Measurements from ENCODE around the gene EPB41L2. TPM values are rescaled to one million over a fixed set of nuclear protein-coding genes. Genes with fewer than 3 reads are reported as not detected.
A peak's percentile ranks its signal among the peaks of the same experiment; 100 is the strongest.

EPB41L2 gene
- total RNA-seq, 1 experiment from 2014 or later = 106 TPM

GRCh38 chr6:131054392-131055250, 8.4 kb downstream of the EPB41L2 start (continued):
- TF ChIP-seq AFF4 (CRISPR knock-in tag; IDR thresholded peaks at IDR 0.05; ENCODE audit: borderline replicate concordance) (no peak), ERG (CRISPR knock-in tag; IDR thresholded peaks at IDR 0.05) (no peak)

- ChIA-PET CTCF (no interaction called here), POLR2A (interaction anchor here (0.7 kb wide), 1 partner anchor 894 kb away, joined by 6 read pairs; no protein-coding TSS in a partner anchor)
- peaks cover 8% of the 10 kb centered on the region for H3K4me1 Mint-ChIP-seq
Measured at GRCh38 chr6:131053546-131054240, 9.4 kb downstream of the EPB41L2 start.

GRCh38 chr6:131052181-131052580, 10.9 kb downstream of the EPB41L2 start:
- ChIA-PET CTCF (no interaction called here), POLR2A (no interaction called here)
- ATAC-seq = no peak
- peaks cover 29% of the 10 kb centered on the region for H3K36me3 Mint-ChIP-seq
- no peak for DNase-seq (ENCODE audit: low spot score)
- peak overlapping the region; percentile 2; the same call in 1 of the 2 replicates for H3K27ac Mint-ChIP-seq
- H3K4me1 Mint-ChIP-seq = peaks cover 9% of the 10 kb centered on the region
- H3K4me3 Mint-ChIP-seq = no peak overlapping the region
- no peaks in the 10 kb centered on the region for H3K27me3 Mint-ChIP-seq (ENCODE audit: low read depth)
- peaks cover 31% of the 10 kb centered on the region for H3K9me3 Mint-ChIP-seq
- TF ChIP-seq HMGA2 (CRISPR knock-in tag; IDR thresholded peaks at IDR 0.05) (no peak), ZNF532 (CRISPR knock-in tag; IDR thresholded peaks at IDR 0.05; ENCODE audit: borderline replicate concordance) (no peak), ZNF263 (CRISPR knock-in tag; IDR thresholded peaks at IDR 0.05; ENCODE audit: low read depth) (no peak), RELA (CRISPR knock-in tag; IDR thresholded peaks at IDR 0.05; ENCODE audit: borderline replicate concordance) (no peak), ZBTB21 (CRISPR knock-in tag; IDR thresholded peaks at IDR 0.05; ENCODE audit: borderline replicate concordance) (no peak), NFE2L1 (CRISPR knock-in tag; IDR thresholded peaks at IDR 0.05) (no peak), FOXP4 (CRISPR knock-in tag; IDR thresholded peaks at IDR 0.05) (no peak)

More at GRCh38 chr6:131053546-131054240, 9.4 kb downstream of the EPB41L2 start:
- no peaks in the 10 kb centered on the region for H3K27me3 Mint-ChIP-seq (ENCODE audit: low read depth)
- no peak for ATAC-seq
- no peak overlapping the region for H3K27ac Mint-ChIP-seq
- peaks cover 29% of the 10 kb centered on the region for H3K36me3 Mint-ChIP-seq
- H3K9me3 Mint-ChIP-seq = peaks cover 31% of the 10 kb centered on the region
- TF ChIP-seq IRF2 (CRISPR knock-in tag; IDR thresholded peaks at IDR 0.05; ENCODE audit: borderline replicate concordance, low read depth) (no peak), ZNF138 (CRISPR knock-in tag; conservative IDR thresholded peaks at IDR 0.05) (no peak), SOX15 (CRISPR knock-in tag; IDR thresholded peaks at IDR 0.05) (no peak), ATF1 (CRISPR knock-in tag; IDR thresholded peaks at IDR 0.05) (no peak), AR (CRISPR knock-in tag; IDR thresholded peaks at IDR 0.05) (no peak)
- no peak for DNase-seq (ENCODE audit: low spot score)
- H3K4me3 Mint-ChIP-seq = no peak overlapping the region
